Spleen (tissue), 11 donors: ENCODE results near the gene APCDD1L. TPM values are rescaled to one million over a fixed set of nuclear protein-coding genes. Genes with fewer than 3 reads are reported as not detected.

ENCODE experiments used
- DNase-seq: peaks from one replicate; pipeline ENCODE4 v3.0.0-alpha.2; 2020
- H3K27ac ChIP-seq, 8 donors: fragments of 200-600 bp; sonication (generic) in 7 of 8; 1 replicate in 4 of 8; 2 replicates in 4 of 8; pipeline versions ENCODE4 v1.5.0 to v1.8.0; 2016 to 2021; ENCODE audit warnings: inconsistent platforms in 4 of 8, mild to moderate bottlenecking in 4 of 8, moderate library complexity in 1 of 8
- H3K27me3 ChIP-seq, 7 donors: fragments of 200-600 bp; sonication (generic) in 6 of 7; replicated peaks in 1 of 7; 1 replicate in 4 of 7; 2 replicates in 3 of 7; pipeline versions ENCODE4 v1.5.0 to v1.8.0; 2016 to 2021; ENCODE audit warnings: inconsistent platforms in 3 of 7, mild to moderate bottlenecking in 1 of 7
- H3K36me3 ChIP-seq, 6 donors: fragments of 200-600 bp; sonication (generic) in 5 of 6; 1 replicate in 4 of 6; 2 replicates in 2 of 6; pipeline versions ENCODE4 v1.5.0 to v1.8.0; 2016 to 2021; ENCODE audit warnings: inconsistent platforms in 2 of 6
- H3K4me1 ChIP-seq, 6 donors: fragments of 200-600 bp; sonication (generic) in 5 of 6; 1 replicate in 3 of 6; 2 replicates in 3 of 6; pipeline versions ENCODE4 v1.5.0 to v1.8.0; 2016 to 2021; ENCODE audit warnings: inconsistent platforms in 3 of 6
- H3K4me3 ChIP-seq, 8 donors: fragments of 200-600 bp; sonication (generic) in 7 of 8; 1 replicate in 4 of 8; 2 replicates in 4 of 8; pipeline versions ENCODE4 v1.5.0 to v1.8.0; 2016 to 2021; ENCODE audit warnings: inconsistent platforms in 4 of 8, mild to moderate bottlenecking in 4 of 8, moderate library complexity in 2 of 8
- H3K9me3 ChIP-seq, 8 donors: fragments of 200-600 bp; sonication (generic) in 7 of 8; 1 replicate in 4 of 8; 2 replicates in 4 of 8; pipeline versions ENCODE4 v1.5.0 to v1.8.0; 2016 to 2021; ENCODE audit warnings: inconsistent platforms in 4 of 8
- CTCF ChIP-seq, 11 experiments: fragments of 200-600 bp in 7 of 11; fragments of 450-650 bp in 4 of 11; sonication (generic) in 4 of 11; IDR thresholded peaks in 8 of 11; conservative IDR thresholded peaks in 3 of 11; 1 replicate in 7 of 11; 2 replicates in 4 of 11; pipeline versions ENCODE4 v1.4.0 to v1.8.0; 2016 to 2021; ENCODE audit warnings: antibody characterized with exemption in 11 of 11, inconsistent platforms in 4 of 11, mild to moderate bottlenecking in 1 of 11
- POLR2A ChIP-seq, 3 donors: fragments of 450-650 bp; IDR thresholded peaks; one replicate each; pipeline ENCODE4 v1.5.1; 2017; ENCODE audit warnings: antibody characterized with exemption in 3 of 3, mild to moderate bottlenecking in 1 of 3
- POLR2AphosphoS5 ChIP-seq, 3 donors: sonication (generic); formaldehyde crosslinking; IDR thresholded peaks; one replicate each; pipeline ENCODE4 v1.5.1; 2017; ENCODE audit warnings: antibody characterized with exemption in 3 of 3
- WGBS, 5 donors: extraction: QIAGEN DNeasy Blood & Tissue Kit in 3 of 5; methylation state at CpG; one replicate each; pipeline versions ENCODE4 v1.1.5 to v1.1.7; 2013 to 2018; 5-methylcytosine and 5-hydroxymethylcytosine counted together
- intact Hi-C: fragments of 100-400 bp; cut with DNase I; formaldehyde crosslinking; loops from one replicate; pipeline ENCODE4 v1.15.0; 2023; ENCODE audit warnings: low total_unique reads
- polyA plus RNA-seq, 3 donors: library from polyadenylated mRNA; stranded (reverse); fragments of 200-250 nt; gene quantifications; one replicate each; pipeline ENCODE4 v1.2.1, GENCODE V29; 2013
- total RNA-seq, 7 donors: library from RNA; depleted of rRNA in 3 of 7; stranded (reverse); fragments of >200 nt in 3 of 7; fragmentation: NEBNext Ultra II Directional in 4 of 7; extraction: Animal tissue kit (Norgen Biotek cat#: 25700) in 4 of 7; gene quantifications; one replicate each; pipeline versions ENCODE4 v1.1.0 to v1.2.1, GENCODE V29; 2016 to 2021
- donor health status: healthy with polysubstance abuse.
- donor health status: DM: no; HTN: no; CAD: no; lungs with moderate emphysema.
- donor health status: DM: no; HTN: no; CAD: no.
- donor health status: Bipolar disorder and iron deficiency.
- donor health status: healthy.
- donor health status: DM: no; HTN: no; CAD: no.
- donor health status: DM: yes; HTN: yes; CAD: no.

Gene APCDD1L
- total and polyA plus RNA-seq, 10 donors = 0.03 to 0.50 TPM; not detected in 8

GRCh38 chr20:58447511-58448391 lies 67.4 kb downstream of the APCDD1L start:
- Histone ChIP-seq H3K4me1 (peaks cover 0 to 10% (median 0%) of the 10 kb centered on the region in 6 donors), H3K27me3 (no peaks in the 10 kb centered on the region), H3K36me3 (peaks cover 0 to 82% (median 35%) of the 10 kb centered on the region in 6 donors), H3K4me3 (no peak overlapping the region), H3K9me3 (no peaks in the 10 kb centered on the region), H3K27ac (no peak overlapping the region)
- intact Hi-C loops = loop anchor here (5.0 to 10.0 kb wide), 2 partner anchors 53 to 210 kb away; no protein-coding TSS in a partner anchor
- TF ChIP-seq POLR2AphosphoS5 (IDR thresholded peaks at IDR 0.05) (no peak), POLR2A (IDR thresholded peaks at IDR 0.05) (no peak), CTCF (IDR thresholded peaks at IDR 0.05 in 8 of 11, conservative IDR thresholded peaks at IDR 0.05 in 3 of 11) (peak in 9 of 11 experiments; percentile 21 to 71 (median 53))
- no peak for DNase-seq
- 67 to 80% (median 73%) methylated on average over 10 of the region's 10 CpGs for WGBS, 5 donors

- DNase-seq = no peak
- intact Hi-C loops = loop anchor here (5.0 to 10.0 kb wide), 2 partner anchors 52 to 210 kb away; no protein-coding TSS in a partner anchor
- Histone ChIP-seq H3K9me3 (no peaks in the 10 kb centered on the region), H3K36me3 (peaks cover 0 to 89% (median 36%) of the 10 kb centered on the region in 6 donors), H3K27ac (no peak overlapping the region), H3K4me3 (no peak overlapping the region), H3K4me1 (peaks cover 0 to 10% (median 0%) of the 10 kb centered on the region in 6 donors), H3K27me3 (no peaks in the 10 kb centered on the region)
- WGBS, 5 donors = 84 to 94% (median 90%) methylated on average over 7 of the region's 7 CpGs
- no peak for TF ChIP-seq CTCF (IDR thresholded peaks at IDR 0.05 in 8 of 11, conservative IDR thresholded peaks at IDR 0.05 in 3 of 11)
- TF ChIP-seq POLR2AphosphoS5 (IDR thresholded peaks at IDR 0.05) = peak in 1 of 3 donors; percentile 44
- no peak for TF ChIP-seq POLR2A (IDR thresholded peaks at IDR 0.05)
These were observed 68.3 kb downstream of the APCDD1L start for GRCh38 chr20:58446960-58447265.

- Histone ChIP-seq H3K4me1 (peaks cover 0 to 10% (median 0%) of the 10 kb centered on the region in 6 donors), H3K27me3 (no peaks in the 10 kb centered on the region), H3K27ac (no peak overlapping the region), H3K9me3 (no peaks in the 10 kb centered on the region), H3K4me3 (no peak overlapping the region), H3K36me3 (peaks cover 0 to 89% (median 35%) of the 10 kb centered on the region in 6 donors)
- DNase-seq = no peak
- 86 to 95% (median 89%) methylated on average over 6 of the region's 6 CpGs for WGBS, 5 donors
- TF ChIP-seq POLR2AphosphoS5 (IDR thresholded peaks at IDR 0.05) (no peak), CTCF (IDR thresholded peaks at IDR 0.05 in 8 of 11, conservative IDR thresholded peaks at IDR 0.05 in 3 of 11) (no peak), POLR2A (IDR thresholded peaks at IDR 0.05) (no peak)
- intact Hi-C loops = loop anchor here (5.0 to 10.0 kb wide), 2 partner anchors 52 to 209 kb away; no protein-coding TSS in a partner anchor
These were observed 68.8 kb downstream of the APCDD1L start for GRCh38 chr20:58446264-58446959.
